Chondrocyte (in vitro differentiated cells): ENCODE results near the gene NINJ2. TPM values are rescaled to one million over a fixed set of nuclear protein-coding genes. Genes with fewer than 3 reads are reported as not detected.

Source experiments
- DNase-seq: peaks from one replicate; pipeline ENCODE4 v3.0.0; 2021; ENCODE audit warnings: mixed read lengths, low spot score
- H3K27ac Mint-ChIP-seq: one replicate; pipeline ENCODE4 v1.8.0; 2021; ENCODE audit warnings: mild to moderate bottlenecking, moderate library complexity, mixed read lengths; ENCODE audit not compliant: unreplicated experiment
- H3K27me3 Mint-ChIP-seq: 2 replicates; pipeline ENCODE4 v1.8.0; 2021; ENCODE audit warnings: low read depth, mixed read lengths
- H3K36me3 Mint-ChIP-seq: 2 replicates; pipeline ENCODE4 v1.8.0; 2021; ENCODE audit warnings: low read depth, mixed read lengths
- H3K4me1 Mint-ChIP-seq: 2 replicates; pipeline ENCODE4 v1.8.0; 2021; ENCODE audit warnings: low read depth, mild to moderate bottlenecking, mixed read lengths
- H3K4me3 Mint-ChIP-seq: one replicate; pipeline ENCODE4 v1.8.0; 2021; ENCODE audit warnings: mild to moderate bottlenecking, moderate library complexity, mixed read lengths; ENCODE audit not compliant: unreplicated experiment
- H3K9me3 Mint-ChIP-seq: 2 replicates; pipeline ENCODE4 v1.8.0; 2021; ENCODE audit warnings: low read depth, mixed read lengths
- CTCF ChIP-seq: fragments of 200-600 bp; sonication (generic); IDR thresholded peaks from 2 replicates; pipeline ENCODE4 v1.5.0; 2021; ENCODE audit warnings: antibody characterized with exemption, mild to moderate bottlenecking, moderate library complexity
- total RNA-seq: library from RNA; stranded (reverse); gene quantifications from 3 replicates; pipeline ENCODE4 v1.2.1, GENCODE V29; 2021

Gene NINJ2
- total RNA-seq, 1 donor from 2014 or later = 2.1 TPM

- DNase-seq = no peak
- no peak for TF ChIP-seq CTCF
- Mint-ChIP-seq H3K36me3 (peaks cover 1% of the 10 kb centered on the region), H3K4me3 (no peak overlapping the region), H3K9me3 (no peaks in the 10 kb centered on the region), H3K4me1 (peaks cover 12% of the 10 kb centered on the region), H3K27me3 (peaks cover 5% of the 10 kb centered on the region), H3K27ac (no peak overlapping the region)
Observed at GRCh38 chr12:669576-669945, 6.3 kb upstream of the NINJ2 start.

GRCh38 chr12:668090-668481 is 4.8 kb upstream of the NINJ2 start:
- Mint-ChIP-seq H3K27ac (no peak overlapping the region), H3K4me1 (peaks cover 19% of the 10 kb centered on the region), H3K27me3 (peaks cover 3% of the 10 kb centered on the region), H3K9me3 (no peaks in the 10 kb centered on the region), H3K4me3 (no peak overlapping the region), H3K36me3 (peaks cover 1% of the 10 kb centered on the region)
- DNase-seq = no peak
- TF ChIP-seq CTCF = no peak

- Mint-ChIP-seq H3K4me1 (peaks cover 31% of the 10 kb centered on the region), H3K27ac (no peak overlapping the region), H3K9me3 (no peaks in the 10 kb centered on the region), H3K27me3 (no peaks in the 10 kb centered on the region), H3K36me3 (no peaks in the 10 kb centered on the region), H3K4me3 (no peak overlapping the region)
- no peak for TF ChIP-seq CTCF
- DNase-seq = no peak
Observed at GRCh38 chr12:666766-667308, 3.6 kb upstream of the NINJ2 start.

GRCh38 chr12:666066-666465 is 2.8 kb upstream of the NINJ2 start:
- Mint-ChIP-seq H3K9me3 (no peaks in the 10 kb centered on the region), H3K27me3 (no peaks in the 10 kb centered on the region), H3K36me3 (no peaks in the 10 kb centered on the region), H3K4me3 (no peak overlapping the region), H3K27ac (no peak overlapping the region), H3K4me1 (peaks cover 36% of the 10 kb centered on the region)
- no peak for DNase-seq
- no peak for TF ChIP-seq CTCF

GRCh38 chr12:664779-665092 is 1.5 kb upstream of the NINJ2 start:
- Mint-ChIP-seq H3K27ac (no peak overlapping the region), H3K4me1 (peaks cover 36% of the 10 kb centered on the region), H3K36me3 (no peaks in the 10 kb centered on the region), H3K4me3 (no peak overlapping the region), H3K27me3 (no peaks in the 10 kb centered on the region), H3K9me3 (no peaks in the 10 kb centered on the region)
- DNase-seq = no peak
- no peak for TF ChIP-seq CTCF
